ENCODE measurements around the gene FBLL1. TPM values are rescaled to one million over a fixed set of nuclear protein-coding genes. Genes with fewer than 3 reads are reported as not detected.

FBLL1 gene
- total and polyA plus RNA-seq, 2 experiments from 2014 or later: 2.3 to 6.0 TPM

DNA sequence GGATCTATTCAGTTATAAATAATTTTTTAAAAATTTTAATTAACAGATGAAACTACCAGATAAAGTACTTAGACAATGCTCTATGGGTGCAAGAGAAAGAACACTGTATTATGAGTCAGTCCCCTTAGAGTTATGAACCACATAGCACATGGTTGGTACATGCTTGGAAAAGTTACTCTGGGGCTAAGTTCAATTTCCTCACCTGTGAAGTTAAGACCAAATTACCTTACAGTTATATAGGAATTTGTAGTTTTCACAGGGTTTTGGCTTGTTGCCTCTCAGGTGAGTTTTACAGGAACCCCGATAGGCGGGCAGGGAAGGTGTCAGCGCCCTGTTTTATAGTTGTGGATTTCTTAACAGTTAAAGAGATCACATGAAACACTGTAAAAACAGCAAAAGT lies 48.9 kb downstream of the FBLL1 start (continued):
- TF ChIP-seq, protein P1, sequence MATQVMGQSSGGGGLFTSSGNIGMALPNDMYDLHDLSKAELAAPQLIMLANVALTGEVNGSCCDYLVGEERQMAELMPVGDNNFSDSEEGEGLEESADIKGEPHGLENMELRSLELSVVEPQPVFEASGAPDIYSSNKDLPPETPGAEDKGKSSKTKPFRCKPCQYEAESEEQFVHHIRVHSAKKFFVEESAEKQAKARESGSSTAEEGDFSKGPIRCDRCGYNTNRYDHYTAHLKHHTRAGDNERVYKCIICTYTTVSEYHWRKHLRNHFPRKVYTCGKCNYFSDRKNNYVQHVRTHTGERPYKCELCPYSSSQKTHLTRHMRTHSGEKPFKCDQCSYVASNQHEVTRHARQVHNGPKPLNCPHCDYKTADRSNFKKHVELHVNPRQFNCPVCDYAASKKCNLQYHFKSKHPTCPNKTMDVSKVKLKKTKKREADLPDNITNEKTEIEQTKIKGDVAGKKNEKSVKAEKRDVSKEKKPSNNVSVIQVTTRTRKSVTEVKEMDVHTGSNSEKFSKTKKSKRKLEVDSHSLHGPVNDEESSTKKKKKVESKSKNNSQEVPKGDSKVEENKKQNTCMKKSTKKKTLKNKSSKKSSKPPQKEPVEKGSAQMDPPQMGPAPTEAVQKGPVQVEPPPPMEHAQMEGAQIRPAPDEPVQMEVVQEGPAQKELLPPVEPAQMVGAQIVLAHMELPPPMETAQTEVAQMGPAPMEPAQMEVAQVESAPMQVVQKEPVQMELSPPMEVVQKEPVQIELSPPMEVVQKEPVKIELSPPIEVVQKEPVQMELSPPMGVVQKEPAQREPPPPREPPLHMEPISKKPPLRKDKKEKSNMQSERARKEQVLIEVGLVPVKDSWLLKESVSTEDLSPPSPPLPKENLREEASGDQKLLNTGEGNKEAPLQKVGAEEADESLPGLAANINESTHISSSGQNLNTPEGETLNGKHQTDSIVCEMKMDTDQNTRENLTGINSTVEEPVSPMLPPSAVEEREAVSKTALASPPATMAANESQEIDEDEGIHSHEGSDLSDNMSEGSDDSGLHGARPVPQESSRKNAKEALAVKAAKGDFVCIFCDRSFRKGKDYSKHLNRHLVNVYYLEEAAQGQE (IDR thresholded peaks at IDR 0.05; ENCODE audit: unreplicated experiment): no peak
- TF ChIP-seq ZNF331 (CRISPR knock-in tag; IDR thresholded peaks at IDR 0.05; ENCODE audit: low read depth) (no peak), POLR2AphosphoS5 (IDR thresholded peaks at IDR 0.05; ENCODE audit: low read depth) (no peak), EZH2phosphoT487 (IDR thresholded peaks at IDR 0.05; ENCODE audit: unreplicated experiment) (no peak), JUNB (IDR thresholded peaks at IDR 0.05; ENCODE audit: unreplicated experiment) (no peak), EZH2 (IDR thresholded peaks at IDR 0.05; ENCODE audit: low read depth, unreplicated experiment) (no peak)
- TF ChIP-seq, protein P2, sequence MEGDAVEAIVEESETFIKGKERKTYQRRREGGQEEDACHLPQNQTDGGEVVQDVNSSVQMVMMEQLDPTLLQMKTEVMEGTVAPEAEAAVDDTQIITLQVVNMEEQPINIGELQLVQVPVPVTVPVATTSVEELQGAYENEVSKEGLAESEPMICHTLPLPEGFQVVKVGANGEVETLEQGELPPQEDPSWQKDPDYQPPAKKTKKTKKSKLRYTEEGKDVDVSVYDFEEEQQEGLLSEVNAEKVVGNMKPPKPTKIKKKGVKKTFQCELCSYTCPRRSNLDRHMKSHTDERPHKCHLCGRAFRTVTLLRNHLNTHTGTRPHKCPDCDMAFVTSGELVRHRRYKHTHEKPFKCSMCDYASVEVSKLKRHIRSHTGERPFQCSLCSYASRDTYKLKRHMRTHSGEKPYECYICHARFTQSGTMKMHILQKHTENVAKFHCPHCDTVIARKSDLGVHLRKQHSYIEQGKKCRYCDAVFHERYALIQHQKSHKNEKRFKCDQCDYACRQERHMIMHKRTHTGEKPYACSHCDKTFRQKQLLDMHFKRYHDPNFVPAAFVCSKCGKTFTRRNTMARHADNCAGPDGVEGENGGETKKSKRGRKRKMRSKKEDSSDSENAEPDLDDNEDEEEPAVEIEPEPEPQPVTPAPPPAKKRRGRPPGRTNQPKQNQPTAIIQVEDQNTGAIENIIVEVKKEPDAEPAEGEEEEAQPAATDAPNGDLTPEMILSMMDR (conservative IDR thresholded peaks at IDR 0.05; ENCODE audit: low read depth in 2 of 2): no peak

DNA sequence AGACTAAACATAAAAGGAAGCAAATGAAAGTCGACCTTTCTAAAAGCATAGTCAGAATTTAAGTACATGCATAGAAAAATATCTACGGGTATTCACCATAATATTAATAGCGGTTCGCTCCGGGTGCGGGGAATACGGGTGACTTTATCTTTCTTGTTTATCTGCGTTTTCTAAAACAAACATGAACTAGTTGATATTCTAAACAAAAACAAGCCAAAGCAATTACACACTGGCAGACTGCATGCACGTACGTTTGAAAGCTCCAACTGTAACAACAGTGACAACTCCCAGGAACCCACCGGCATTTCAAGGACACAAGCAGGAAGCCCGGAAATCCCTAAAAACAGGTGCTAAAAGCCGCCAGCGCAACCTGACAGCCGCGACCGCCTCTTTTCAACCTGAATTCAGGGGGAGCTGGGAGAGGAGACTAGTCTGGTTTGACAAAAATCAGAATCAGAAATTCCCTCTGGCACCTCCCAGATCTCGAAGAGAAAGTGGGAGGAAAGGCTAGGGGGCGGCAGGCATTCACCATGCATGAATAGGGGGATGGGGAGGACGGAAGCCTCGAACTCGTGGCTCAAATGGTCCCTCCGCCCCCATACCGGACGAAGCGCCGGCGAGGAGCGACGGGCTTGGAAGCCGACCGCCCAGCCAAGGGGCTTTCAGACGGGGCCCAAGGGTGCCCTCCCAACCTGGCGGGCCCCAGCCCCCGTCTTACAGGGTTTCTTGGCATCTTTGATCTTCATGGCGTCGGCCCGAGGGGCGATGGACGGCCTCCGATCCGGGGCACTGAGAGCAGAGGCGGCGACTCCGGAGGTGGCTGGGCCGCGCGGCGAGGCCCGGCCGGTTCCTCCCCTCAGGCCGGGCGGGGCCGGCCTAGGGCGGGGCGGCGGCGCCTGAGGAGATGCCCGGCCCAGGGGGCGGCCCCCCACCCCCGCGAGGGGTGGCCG lies 49.7 kb downstream of the FBLL1 start, which contains the start of gene PANK3:
TSS of gene PANK3 (minus strand) at position 831 of the 950 bp plus-strand sequence. CDS start at position 746, 85 bp downstream.
- H3K4me2 ChIP-seq: peak within 1 kb of the TSS; percentile 88
- Mint-ChIP-seq H3K27ac (peak within 1 kb of the TSS; percentile 99), H3K9me3 (peaks cover 3% of the 10 kb centered on the region; the same call in 1 of the 3 replicates), H3K4me3 (peak within 1 kb of the TSS; percentile 97), H3K27me3 (ENCODE audit: insufficient read depth, low read depth, poor library complexity) (peaks cover 4% of the 10 kb centered on the region), H3K4me1 (peaks cover 37% of the 10 kb centered on the region; the same call in 2 of the 3 replicates), H3K36me3 (ENCODE audit: low read depth) (peaks cover 24% of the 10 kb centered on the region; the same call in 2 of the 3 replicates)
- peaks cover 39% of the 10 kb centered on the region for H4K20me1 ChIP-seq (replicated peaks; ENCODE audit: insufficient read depth)
- no peaks in the 10 kb centered on the region; the same call in 1 of the 2 replicates for H3K36me3 ChIP-seq (ENCODE audit: insufficient read depth)
- peaks cover 37% of the 10 kb centered on the region for H3K4me1 ChIP-seq (ENCODE audit: insufficient read depth)
- peak within 1 kb of the TSS; percentile 93 for H3K4me3 ChIP-seq
- no peaks in the 10 kb centered on the region for H3F3A ChIP-seq (replicated peaks; ENCODE audit: low read depth)
- H2AFZ ChIP-seq: peak within 1 kb of the TSS; percentile 74; the same call in 1 of the 2 replicates
- peaks cover 52% of the 10 kb centered on the region for H3K79me2 ChIP-seq (replicated peaks; ENCODE audit: insufficient read depth)
- peak within 1 kb of the TSS; percentile 90 for H3K27ac ChIP-seq (ENCODE audit: low read depth)
- ATAC-seq (peak; percentile 70), DNase-seq (ENCODE audit: low spot score) (peak; percentile 72)
- no peaks in the 10 kb centered on the region for H3K27me3 ChIP-seq (ENCODE audit: insufficient read depth)
- peaks cover 8% of the 10 kb centered on the region for H3K9me2 ChIP-seq (ENCODE audit: insufficient read depth)
- TF ChIP-seq ZNF114 (CRISPR knock-in tag; IDR thresholded peaks at IDR 0.05) (no peak), ZNF331 (CRISPR knock-in tag; IDR thresholded peaks at IDR 0.05; ENCODE audit: low read depth) (no peak)
- TF ChIP-seq, protein P3, sequence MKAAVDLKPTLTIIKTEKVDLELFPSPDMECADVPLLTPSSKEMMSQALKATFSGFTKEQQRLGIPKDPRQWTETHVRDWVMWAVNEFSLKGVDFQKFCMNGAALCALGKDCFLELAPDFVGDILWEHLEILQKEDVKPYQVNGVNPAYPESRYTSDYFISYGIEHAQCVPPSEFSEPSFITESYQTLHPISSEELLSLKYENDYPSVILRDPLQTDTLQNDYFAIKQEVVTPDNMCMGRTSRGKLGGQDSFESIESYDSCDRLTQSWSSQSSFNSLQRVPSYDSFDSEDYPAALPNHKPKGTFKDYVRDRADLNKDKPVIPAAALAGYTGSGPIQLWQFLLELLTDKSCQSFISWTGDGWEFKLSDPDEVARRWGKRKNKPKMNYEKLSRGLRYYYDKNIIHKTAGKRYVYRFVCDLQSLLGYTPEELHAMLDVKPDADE (IDR thresholded peaks at IDR 0.05): no peak
- TF ChIP-seq, protein P2 (conservative IDR thresholded peaks at IDR 0.05; ENCODE audit: low read depth in 2 of 2): 0 out of 4 replicates have a peak, but pooled peaks of 1 of the 2 experiments have one; percentile 0

Data from GM23338 (cell line).